Measurements from ENCODE around the gene BACH2.
"Not testable (repeated sequence)": the region's sequence is repeated elsewhere in the genome, so short reads cannot be mapped to it uniquely, and the experiment has no call there.

BACH2 gene

GRCh38 chr6:90054193-90054592 lies 242.4 kb downstream of the BACH2 start:
- DNase-seq, result not testable (repeated sequence)

- DNase-seq, result no peak
These were observed 243.0 kb downstream of the BACH2 start for GRCh38 chr6:90053614-90054013.

GRCh38 chr6:90049295-90049694 lies 247.3 kb downstream of the BACH2 start:
- no peak for DNase-seq

- no peak for DNase-seq
These were observed 248.3 kb downstream of the BACH2 start for GRCh38 chr6:90048206-90048967.

GRCh38 chr6:90045535-90045934 lies 251.1 kb downstream of the BACH2 start:
- no peak for DNase-seq

- DNase-seq, result no peak
These were observed 251.7 kb downstream of the BACH2 start for GRCh38 chr6:90044833-90045381.

GRCh38 chr6:90044182-90044832 lies 252.3 kb downstream of the BACH2 start:
- DNase-seq, result no peak

- no peak for DNase-seq
These were observed 255.7 kb downstream of the BACH2 start for GRCh38 chr6:90040931-90041330.

- DNase-seq, result no peak
These were observed 256.7 kb downstream of the BACH2 start for GRCh38 chr6:90039911-90040310.

- no peak for DNase-seq
These were observed 257.5 kb downstream of the BACH2 start for GRCh38 chr6:90038961-90039653.

GRCh38 chr6:90036963-90037362 lies 259.7 kb downstream of the BACH2 start:
- no peak for DNase-seq

GRCh38 chr6:90035047-90035723 lies 261.5 kb downstream of the BACH2 start:
- DNase-seq, result no peak

- DNase-seq, result no peak
These were observed 262.8 kb downstream of the BACH2 start for GRCh38 chr6:90033746-90034271.

GRCh38 chr6:90032489-90033212 lies 264.0 kb downstream of the BACH2 start:
- DNase-seq, result not testable (repeated sequence)

GRCh38 chr6:90028995-90029635 lies 267.5 kb downstream of the BACH2 start:
- no peak for DNase-seq

- no peak for DNase-seq
These were observed 268.4 kb downstream of the BACH2 start for GRCh38 chr6:90028066-90028778.

- DNase-seq, result no peak
These were observed 270.4 kb downstream of the BACH2 start for GRCh38 chr6:90026216-90026615.

GRCh38 chr6:90025523-90026061 lies 271.1 kb downstream of the BACH2 start:
- DNase-seq, result no peak

GRCh38 chr6:90024633-90025032 lies 272.0 kb downstream of the BACH2 start:
- no peak for DNase-seq

- no peak for DNase-seq
These were observed 274.9 kb downstream of the BACH2 start for GRCh38 chr6:90021711-90022110.

- no peak for DNase-seq
These were observed 275.9 kb downstream of the BACH2 start for GRCh38 chr6:90020746-90021145.
